DND-41 (cell line): ENCODE results near the gene LINGO1.

Source experiments
- ATAC-seq: fragments of 200-7000 bp; cut with Tn5 transposase; 3 replicates; pipeline ENCODE4 v1.9.1; 2021; ENCODE audit warnings: low read depth; ENCODE audit not compliant: insufficient read depth
- DNase-seq: peaks from one replicate; pipeline ENCODE4 v3.0.0-alpha.2; 2020
- H2AFZ ChIP-seq: 2 replicates; pipeline ENCODE4 v1.6.0; 2012; ENCODE audit warnings: low read depth, low read length
- H3K27ac ChIP-seq: 2 replicates; pipeline ENCODE4 v1.5.1; 2012; ENCODE audit warnings: low read length, inconsistent platforms
- H3K27me3 ChIP-seq: fragments of 200-600 bp; sonication (generic); 2 replicates; pipeline ENCODE4 v1.6.0; 2012; ENCODE audit warnings: low read length, mild to moderate bottlenecking, inconsistent platforms; ENCODE audit not compliant: insufficient read depth, poor library complexity
- H3K36me3 ChIP-seq: 2 replicates; pipeline ENCODE4 v1.5.1; 2012; ENCODE audit warnings: low read length, inconsistent platforms; ENCODE audit not compliant: insufficient read depth
- H3K4me1 ChIP-seq: 2 replicates; pipeline ENCODE4 v1.5.1; 2012; ENCODE audit warnings: mild to moderate bottlenecking, low read length; ENCODE audit not compliant: insufficient read depth
- H3K4me2 ChIP-seq: 2 replicates; pipeline ENCODE4 v1.6.0; 2012; ENCODE audit warnings: mild to moderate bottlenecking, moderate library complexity, low read length, inconsistent platforms; ENCODE audit not compliant: insufficient read depth
- H3K4me3 ChIP-seq, 2 experiments: fragments of 200-600 bp in 1 of 2; shearing (Covaris generic) in 1 of 2; 2 replicates each; pipeline ENCODE4 v1.5.1; 2012 to 2016; ENCODE audit warnings: inconsistent platforms in 2 of 2, low read length in 2 of 2, mild to moderate bottlenecking in 2 of 2, low read depth in 1 of 2, moderate library complexity in 1 of 2
- H3K79me2 ChIP-seq: 2 replicates; pipeline ENCODE4 v1.6.0; 2012; ENCODE audit warnings: low read length, inconsistent platforms; ENCODE audit not compliant: insufficient read depth
- H3K9ac ChIP-seq: 2 replicates; pipeline ENCODE4 v1.6.0; 2012; ENCODE audit warnings: low read depth, mild to moderate bottlenecking, inconsistent platforms, low read length, moderate library complexity
- H3K9me3 ChIP-seq: 2 replicates; pipeline ENCODE4 v1.5.1; 2012; ENCODE audit warnings: low read length, moderate library complexity, mild to moderate bottlenecking, inconsistent platforms; ENCODE audit not compliant: insufficient read depth, severe bottlenecking
- H4K20me1 ChIP-seq: 2 replicates; pipeline ENCODE4 v1.6.0; 2012; ENCODE audit warnings: low read length; ENCODE audit not compliant: insufficient read depth
- EZH2 ChIP-seq: IDR thresholded peaks from 3 replicates; pipeline ENCODE4 v1.6.1; 2012; ENCODE audit warnings: borderline replicate concordance, low read depth, mild to moderate bottlenecking, moderate library complexity, low read length, inconsistent platforms; ENCODE audit not compliant: severe bottlenecking
- TF ChIP-seq, protein P1 (sequence below): IDR thresholded peaks from 2 replicates; pipeline ENCODE4 v1.5.1; 2012; ENCODE audit warnings: borderline replicate concordance, low read length, moderate library complexity, mild to moderate bottlenecking; ENCODE audit not compliant: poor library complexity, severe bottlenecking; ENCODE audit errors: extremely low read depth

The LINGO1 gene

DNA sequence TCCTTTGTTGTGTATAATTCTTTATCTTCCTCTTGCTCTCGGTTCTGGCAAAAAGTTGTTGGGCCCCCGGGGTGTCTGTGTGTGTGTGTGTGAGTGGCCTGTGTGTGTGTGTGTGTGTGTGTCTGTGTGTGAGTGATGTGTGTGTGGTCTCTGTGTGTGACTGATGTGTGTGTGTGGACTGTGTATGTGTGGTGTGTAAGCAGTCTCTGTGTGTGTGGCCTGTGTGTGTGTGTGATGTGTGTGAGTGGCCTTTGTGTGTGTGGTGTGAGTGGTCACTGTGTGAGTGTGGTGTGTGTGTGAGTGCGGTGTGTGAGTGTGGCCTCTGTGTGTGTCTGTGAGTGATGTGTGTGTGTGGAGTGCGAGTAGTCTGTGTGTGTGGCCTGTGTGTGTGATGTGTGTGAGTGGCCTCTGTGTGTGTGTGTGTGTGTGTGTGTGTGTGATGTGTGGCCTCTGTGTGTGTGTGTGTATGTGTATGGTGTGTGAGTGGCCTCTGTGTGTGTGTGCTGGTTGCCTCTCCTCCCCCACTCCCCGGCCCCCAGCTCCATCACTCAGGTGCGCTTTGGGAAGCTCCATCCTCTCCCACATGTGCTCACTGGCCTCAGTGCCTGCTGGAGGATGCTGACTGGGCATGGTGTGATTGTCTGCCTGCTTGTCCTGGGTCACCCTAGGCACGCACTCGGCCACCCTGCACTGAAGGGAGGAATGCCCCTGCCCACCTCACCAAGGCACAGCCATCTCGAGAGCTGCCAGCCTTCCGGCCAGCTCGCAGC, 8.8 kb downstream of the LINGO1 start:
- Histone ChIP-seq H4K20me1 (no peaks in the 10 kb centered on the region), H3K4me2 (no peak overlapping the region), H3K9me3 (no peaks in the 10 kb centered on the region), H3K36me3 (no peaks in the 10 kb centered on the region), H3K27me3 (no peaks in the 10 kb centered on the region), H3K9ac (no peak overlapping the region), H2AFZ (no peak overlapping the region), H3K4me3 (no peak overlapping the region), H3K4me1 (no peaks in the 10 kb centered on the region), H3K79me2 (no peaks in the 10 kb centered on the region), H3K27ac (no peak overlapping the region)
- TF ChIP-seq, protein P1, sequence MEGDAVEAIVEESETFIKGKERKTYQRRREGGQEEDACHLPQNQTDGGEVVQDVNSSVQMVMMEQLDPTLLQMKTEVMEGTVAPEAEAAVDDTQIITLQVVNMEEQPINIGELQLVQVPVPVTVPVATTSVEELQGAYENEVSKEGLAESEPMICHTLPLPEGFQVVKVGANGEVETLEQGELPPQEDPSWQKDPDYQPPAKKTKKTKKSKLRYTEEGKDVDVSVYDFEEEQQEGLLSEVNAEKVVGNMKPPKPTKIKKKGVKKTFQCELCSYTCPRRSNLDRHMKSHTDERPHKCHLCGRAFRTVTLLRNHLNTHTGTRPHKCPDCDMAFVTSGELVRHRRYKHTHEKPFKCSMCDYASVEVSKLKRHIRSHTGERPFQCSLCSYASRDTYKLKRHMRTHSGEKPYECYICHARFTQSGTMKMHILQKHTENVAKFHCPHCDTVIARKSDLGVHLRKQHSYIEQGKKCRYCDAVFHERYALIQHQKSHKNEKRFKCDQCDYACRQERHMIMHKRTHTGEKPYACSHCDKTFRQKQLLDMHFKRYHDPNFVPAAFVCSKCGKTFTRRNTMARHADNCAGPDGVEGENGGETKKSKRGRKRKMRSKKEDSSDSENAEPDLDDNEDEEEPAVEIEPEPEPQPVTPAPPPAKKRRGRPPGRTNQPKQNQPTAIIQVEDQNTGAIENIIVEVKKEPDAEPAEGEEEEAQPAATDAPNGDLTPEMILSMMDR, result no peak
- TF ChIP-seq EZH2, result no peak
- no peak for DNase-seq
- no peak for ATAC-seq

DNA sequence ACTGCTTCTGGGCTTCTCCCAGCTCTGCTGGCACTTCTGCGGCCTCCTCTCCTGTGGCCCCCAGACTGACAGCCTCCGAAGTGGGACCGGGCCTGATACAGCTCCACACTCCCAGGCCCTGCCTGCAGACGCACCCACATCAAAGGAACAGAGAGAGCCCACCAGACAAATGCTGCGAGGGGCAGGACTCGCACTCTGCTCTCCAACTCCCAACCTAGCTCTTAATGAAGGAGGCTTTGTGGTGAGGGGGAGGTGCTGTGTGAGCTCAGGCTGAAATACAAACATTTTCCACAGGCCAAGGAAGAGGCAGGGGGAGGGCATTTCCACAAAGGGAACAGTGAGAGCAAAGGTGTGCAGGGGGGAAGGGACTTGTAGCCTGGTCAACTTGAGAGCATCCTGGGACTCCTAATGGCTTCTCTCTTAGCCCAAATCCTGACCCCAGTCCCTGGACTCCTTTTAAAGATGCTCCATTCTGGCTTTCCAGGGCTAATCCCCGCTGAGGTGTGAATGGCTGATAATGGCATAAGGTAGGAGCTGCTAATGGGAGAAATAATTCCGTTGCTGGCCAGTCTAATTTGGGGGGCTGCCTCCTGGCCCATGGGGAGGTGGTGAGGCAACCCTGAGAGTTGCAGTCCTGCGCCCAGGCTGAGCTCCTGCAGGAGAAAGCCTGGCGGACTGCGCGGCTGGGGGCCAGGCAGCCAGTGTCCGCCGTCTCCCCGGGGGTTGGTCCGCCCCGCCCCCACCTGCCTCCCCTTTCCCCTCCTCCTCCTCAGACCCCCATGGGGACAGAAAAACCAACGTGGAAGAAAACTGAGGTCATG, 9.6 kb downstream of the LINGO1 start:
- ATAC-seq (no peak), DNase-seq (no peak)
- Histone ChIP-seq H3K79me2 (no peaks in the 10 kb centered on the region), H2AFZ (no peak overlapping the region), H3K4me3 (no peak overlapping the region), H3K36me3 (no peaks in the 10 kb centered on the region), H3K4me2 (no peak overlapping the region), H4K20me1 (no peaks in the 10 kb centered on the region), H3K9ac (no peak overlapping the region), H3K9me3 (no peaks in the 10 kb centered on the region), H3K27me3 (no peaks in the 10 kb centered on the region), H3K27ac (no peak overlapping the region), H3K4me1 (no peaks in the 10 kb centered on the region)
- no peak for TF ChIP-seq EZH2
- TF ChIP-seq, protein P1, result no peak

DNA sequence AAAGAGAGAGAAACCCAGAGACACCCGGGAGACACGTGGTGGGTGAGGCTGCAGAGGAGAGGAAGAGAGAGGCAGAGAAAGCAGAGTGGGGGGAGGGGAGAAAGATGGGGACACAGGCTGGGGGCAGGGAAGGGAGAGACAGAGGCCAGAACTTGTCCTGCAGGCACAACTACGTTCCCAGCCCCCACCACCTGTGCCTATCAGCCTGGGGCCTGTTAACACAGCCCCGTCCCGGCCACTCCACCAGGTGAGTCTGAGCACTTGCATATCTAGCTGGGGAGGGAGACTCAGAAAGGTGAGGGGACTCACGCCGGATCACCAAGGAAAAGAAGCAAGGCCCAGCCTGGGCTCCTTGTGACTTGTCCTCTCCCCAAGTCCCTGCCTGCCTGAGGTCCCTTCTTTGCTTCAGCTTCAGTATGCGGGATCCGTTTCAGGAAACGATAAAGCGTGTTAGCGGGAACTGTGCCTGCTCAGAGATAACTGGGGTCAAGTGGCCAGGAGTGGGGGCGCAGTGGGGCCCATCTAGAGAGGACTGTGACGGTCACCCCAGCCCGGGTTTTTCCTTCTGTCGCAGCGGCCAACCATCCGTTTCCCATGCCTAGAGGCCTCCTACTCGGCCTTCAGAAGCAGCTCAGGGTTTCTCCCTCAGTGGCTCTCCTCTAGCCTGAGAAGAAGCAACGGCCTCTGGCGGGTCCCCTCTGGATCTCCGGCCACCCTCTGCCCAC, 10.3 kb downstream of the LINGO1 start:
- Histone ChIP-seq H3K36me3 (no peaks in the 10 kb centered on the region), H3K27me3 (no peaks in the 10 kb centered on the region), H3K4me2 (no peak overlapping the region), H4K20me1 (no peaks in the 10 kb centered on the region), H3K4me3 (no peak overlapping the region), H3K4me1 (no peaks in the 10 kb centered on the region), H3K27ac (no peak overlapping the region), H2AFZ (no peak overlapping the region), H3K79me2 (no peaks in the 10 kb centered on the region), H3K9me3 (no peaks in the 10 kb centered on the region), H3K9ac (no peak overlapping the region)
- DNase-seq (no peak), ATAC-seq (no peak)
- TF ChIP-seq, protein P1, result no peak
- TF ChIP-seq EZH2, result no peak
